Endothelial cell of umbilical vein (primary cell): ENCODE data around the gene CELF2. TPM values are rescaled to one million over a fixed set of nuclear protein-coding genes. Genes with fewer than 3 reads are reported as not detected.

Source experiments
- BruUV-seq: library from RNA; stranded (reverse); fragments of 400-500 nt; replicated peaks from 2 replicates; lab custom pipeline; 2021; lab: Mats Ljungman, UMichigan
- CTCF ChIA-PET: fragments of 300-600, 350-600 bp; sonication (Branson Sonifier 250); formaldehyde crosslinking; loops from one replicate; lab custom pipeline; 2021; ENCODE audit warnings: antibody characterized with exemption, inconsistent platforms; lab: Charles Lee
- POLR2A ChIA-PET: fragments of 300-600, 350-600 bp; sonication (Branson Sonifier 250); formaldehyde crosslinking; loops from one replicate; lab custom pipeline; 2021; ENCODE audit warnings: antibody characterized with exemption, inconsistent platforms; lab: Charles Lee
- DNase-seq: peaks from one replicate; pipeline ENCODE4 v3.0.0-alpha.2; 2011; ENCODE audit warnings: low read depth, low spot score
- FAIRE-seq: peaks from 2 replicates; lab custom pipeline; 2011; peaks lifted over from hg19 to GRCh38; lab: Jason Lieb, UNC
- H2AFZ ChIP-seq: 2 replicates; pipeline ENCODE4 v1.6.0; 2012; ENCODE audit warnings: low read depth, low read length, control low read depth, inconsistent platforms
- H3K27ac ChIP-seq: 2 replicates; pipeline ENCODE4 v1.5.1; 2011; ENCODE audit warnings: low read depth, mild to moderate bottlenecking, control low read depth, low read length, moderate library complexity; ENCODE audit not compliant: insufficient read depth
- H3K27me3 ChIP-seq, 2 experiments: 2 replicates each; pipeline versions ENCODE4 v1.6.0 to v1.6.1; 2011; ENCODE audit warnings: low read length in 2 of 2, mixed read lengths in 1 of 2; ENCODE audit not compliant: control insufficient read depth in 2 of 2, insufficient read depth in 2 of 2
- H3K36me3 ChIP-seq, 2 experiments: 2 replicates in 1 of 2; 3 replicates in 1 of 2; pipeline ENCODE4 v1.5.1; 2011; ENCODE audit warnings: low read length in 2 of 2, mild to moderate bottlenecking in 1 of 2, moderate library complexity in 1 of 2; ENCODE audit not compliant: control insufficient read depth in 2 of 2, insufficient read depth in 2 of 2; ENCODE audit errors: extremely low read depth in 1 of 2
- H3K4me1 ChIP-seq: 3 replicates; pipeline ENCODE4 v1.5.1; 2011; ENCODE audit warnings: mild to moderate bottlenecking, low read length; ENCODE audit not compliant: control insufficient read depth, insufficient read depth; ENCODE audit errors: extremely low read depth
- H3K4me2 ChIP-seq: 2 replicates; pipeline ENCODE4 v1.6.1; 2011; ENCODE audit warnings: low read length, control low read depth, mixed read lengths; ENCODE audit not compliant: insufficient read depth
- H3K4me3 ChIP-seq, 3 experiments: fragments of 200-600 bp in 1 of 3; sonication (generic), shearing (Covaris generic) in 1 of 3; replicated peaks in 1 of 3; 2 replicates each; pipeline ENCODE4 v1.5.1; 2011 to 2016; ENCODE audit warnings: control low read depth in 3 of 3, low read length in 3 of 3, mild to moderate bottlenecking in 2 of 3, inconsistent platforms in 1 of 3, low read depth in 1 of 3, moderate library complexity in 1 of 3; ENCODE audit not compliant: insufficient read depth in 1 of 3
- H3K79me2 ChIP-seq: 2 replicates; pipeline ENCODE4 v1.6.0; 2012; ENCODE audit warnings: low read length, inconsistent platforms; ENCODE audit not compliant: control insufficient read depth, insufficient read depth
- H3K9ac ChIP-seq: replicated peaks from 2 replicates; pipeline ENCODE3; 2011; ENCODE audit warnings: low read length, control low read depth; ENCODE audit not compliant: insufficient read depth; ENCODE audit errors: extremely low read depth
- H3K9me1 ChIP-seq: replicated peaks from 3 replicates; pipeline ENCODE4 v1.6.0; 2011; ENCODE audit warnings: mild to moderate bottlenecking, low read length; ENCODE audit not compliant: control insufficient read depth, insufficient read depth; ENCODE audit errors: extremely low read depth
- H3K9me3 ChIP-seq: replicated peaks from 2 replicates; pipeline ENCODE4 v1.5.1; 2012; ENCODE audit warnings: low read length, inconsistent platforms; ENCODE audit not compliant: control insufficient read depth, insufficient read depth
- H4K20me1 ChIP-seq: replicated peaks from 2 replicates; pipeline ENCODE3; 2011; ENCODE audit warnings: mild to moderate bottlenecking, low read length; ENCODE audit not compliant: control insufficient read depth, insufficient read depth; ENCODE audit errors: extremely low read depth
- EZH2 ChIP-seq: IDR thresholded peaks from 2 replicates; pipeline ENCODE4 v1.6.1; 2012; ENCODE audit warnings: borderline replicate concordance, low read depth, mild to moderate bottlenecking, moderate library complexity, low read length, inconsistent platforms; ENCODE audit not compliant: severe bottlenecking
- FOS ChIP-seq: IDR thresholded peaks from 2 replicates; pipeline ENCODE4 v1.6.1; 2011; ENCODE audit warnings: mild to moderate bottlenecking, low read length, moderate library complexity, borderline replicate concordance; ENCODE audit not compliant: insufficient read depth
- GATA2 ChIP-seq: IDR thresholded peaks from 2 replicates; pipeline ENCODE4 v1.7.0; 2011; ENCODE audit warnings: low read depth, mild to moderate bottlenecking, moderate library complexity, mixed read lengths, low read length; ENCODE audit not compliant: insufficient read length, insufficient read depth
- JUN ChIP-seq: IDR thresholded peaks from 2 replicates; pipeline ENCODE4 v1.6.1; 2011; ENCODE audit warnings: borderline replicate concordance, low read depth; ENCODE audit not compliant: insufficient read length, insufficient read depth
- MYC ChIP-seq: IDR thresholded peaks from one replicate; pipeline ENCODE4 v1.6.1; 2011; ENCODE audit warnings: mild to moderate bottlenecking, low read depth, low read length
- POLR2A ChIP-seq: IDR thresholded peaks from 2 replicates; pipeline ENCODE4 v1.6.1; 2012; ENCODE audit warnings: low read depth, mild to moderate bottlenecking, control low read depth, low read length
- POLR2AphosphoS5 ChIP-seq: IDR thresholded peaks from 2 replicates; pipeline ENCODE4 v1.6.1; 2012; ENCODE audit warnings: low read depth, mild to moderate bottlenecking, control low read depth, low read length, moderate library complexity; ENCODE audit not compliant: insufficient read depth
- dilution Hi-C: fragments of 300-500 bp; cut with MboI; formaldehyde crosslinking; loops from one replicate; pipeline ENCODE4 v1.15.0; 2019; ENCODE audit warnings: low sequenced_read_pairs; ENCODE audit not compliant: extremely low pct_ligation_motif_present
- intact Hi-C: fragments of 100-400 bp; cut with micrococcal nuclease; formaldehyde crosslinking; loops from one replicate; pipeline ENCODE4 v1.10.0; 2022
- polyA plus RNA-seq, 4 experiments: library from polyadenylated mRNA; depleted of rRNA in 3 of 4; stranded (reverse) in 3 of 4; unstranded in 1 of 4; fragments of >200 nt; gene quantifications; 2 replicates each; pipeline versions ENCODE4 v1.2.1 to v1.2.3, GENCODE V29; 2011 to 2012; ENCODE audit warnings: missing spikeins in 1 of 4
- total RNA-seq: library from RNA; stranded (reverse); gene quantifications from 2 replicates; pipeline ENCODE4 v1.2.3, GENCODE V29; 2021
- TF ChIP-seq, protein P1 (sequence below), 2 donors: IDR thresholded peaks; 1 replicate in 1 of 2; 2 replicates in 1 of 2; pipeline ENCODE4 v1.5.1; 2011; ENCODE audit warnings: low read length in 2 of 2, mild to moderate bottlenecking in 2 of 2, moderate library complexity in 2 of 2, control low read depth in 1 of 2, inconsistent platforms in 1 of 2, low read depth in 1 of 2; ENCODE audit not compliant: insufficient read depth in 1 of 2; ENCODE audit errors: extremely low read depth in 1 of 2
- TF ChIP-seq, protein P2 (sequence below): IDR thresholded peaks from 2 replicates; pipeline ENCODE4 v1.6.1; 2011; ENCODE audit not compliant: insufficient read depth, insufficient read length

Gene CELF2
- total and polyA plus RNA-seq, 2 donors (not counting 3 experiments of a cell fraction or from before 2014, with no cell fraction given), result 21.6 to 42.6 TPM

GRCh38 chr10:11293332-11293731 lies 275.7 kb downstream of the CELF2 start:
- Histone ChIP-seq H3K9me3 (no peaks in the 10 kb centered on the region), H3K9me1 (no peaks in the 10 kb centered on the region), H4K20me1 (no peaks in the 10 kb centered on the region), H3K4me2 (no peak overlapping the region), H3K27me3 (no peaks in the 10 kb centered on the region), H3K4me3 (no peak overlapping the region), H2AFZ (no peak overlapping the region), H3K9ac (no peak overlapping the region), H3K36me3 (peaks cover 0 to under 1% of the 10 kb centered on the region in 2 experiments), H3K4me1 (no peaks in the 10 kb centered on the region), H3K27ac (no peak overlapping the region), H3K79me2 (no peaks in the 10 kb centered on the region)
- DNase-seq (no peak), FAIRE-seq (no peak)
- BruUV-seq, result no TSS peak
- ChIA-PET POLR2A (no interaction called here), CTCF (no interaction called here)
- intact Hi-C loops (no loop called here), dilution Hi-C loops (no loop called here)
- TF ChIP-seq FOS (no peak), GATA2 (no peak), MYC (no peak), POLR2AphosphoS5 (no peak), EZH2 (no peak), JUN (no peak), POLR2A (no peak)
- TF ChIP-seq, protein P1, sequence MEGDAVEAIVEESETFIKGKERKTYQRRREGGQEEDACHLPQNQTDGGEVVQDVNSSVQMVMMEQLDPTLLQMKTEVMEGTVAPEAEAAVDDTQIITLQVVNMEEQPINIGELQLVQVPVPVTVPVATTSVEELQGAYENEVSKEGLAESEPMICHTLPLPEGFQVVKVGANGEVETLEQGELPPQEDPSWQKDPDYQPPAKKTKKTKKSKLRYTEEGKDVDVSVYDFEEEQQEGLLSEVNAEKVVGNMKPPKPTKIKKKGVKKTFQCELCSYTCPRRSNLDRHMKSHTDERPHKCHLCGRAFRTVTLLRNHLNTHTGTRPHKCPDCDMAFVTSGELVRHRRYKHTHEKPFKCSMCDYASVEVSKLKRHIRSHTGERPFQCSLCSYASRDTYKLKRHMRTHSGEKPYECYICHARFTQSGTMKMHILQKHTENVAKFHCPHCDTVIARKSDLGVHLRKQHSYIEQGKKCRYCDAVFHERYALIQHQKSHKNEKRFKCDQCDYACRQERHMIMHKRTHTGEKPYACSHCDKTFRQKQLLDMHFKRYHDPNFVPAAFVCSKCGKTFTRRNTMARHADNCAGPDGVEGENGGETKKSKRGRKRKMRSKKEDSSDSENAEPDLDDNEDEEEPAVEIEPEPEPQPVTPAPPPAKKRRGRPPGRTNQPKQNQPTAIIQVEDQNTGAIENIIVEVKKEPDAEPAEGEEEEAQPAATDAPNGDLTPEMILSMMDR (IDR thresholded peaks at IDR 0.05; ENCODE audit: extremely low read depth in 1 of 2, insufficient read depth in 1 of 2, low read depth in 1 of 2, low read length in 2 of 2), result no peak
- TF ChIP-seq, protein P2, sequence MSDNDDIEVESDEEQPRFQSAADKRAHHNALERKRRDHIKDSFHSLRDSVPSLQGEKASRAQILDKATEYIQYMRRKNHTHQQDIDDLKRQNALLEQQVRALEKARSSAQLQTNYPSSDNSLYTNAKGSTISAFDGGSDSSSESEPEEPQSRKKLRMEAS, result no peak
